Sigmoid colon (tissue), 7 donors: ENCODE data around the gene CTAG1B. TPM values are rescaled to one million over a fixed set of nuclear protein-coding genes. Genes with fewer than 3 reads are reported as not detected.
A peak's percentile ranks its signal among the peaks of the same experiment; 100 is the strongest.
"Not testable (repeated sequence)": the region's sequence is repeated elsewhere in the genome, so short reads cannot be mapped to it uniquely, and the experiment has no call there.

Experiments
- DNase-seq: peaks from one replicate; pipeline ENCODE4 v3.0.0-alpha.2; 2019
- H3K27ac ChIP-seq, 4 donors: fragments of 200-600 bp; sonication (generic); one replicate each; pipeline ENCODE4 v1.5.1; 2016 to 2019; ENCODE audit warnings: mild to moderate bottlenecking in 1 of 4
- H3K27me3 ChIP-seq, 3 donors: fragments of 200-600 bp; sonication (generic); one replicate each; pipeline ENCODE4 v1.5.1; 2019; ENCODE audit warnings: mild to moderate bottlenecking in 1 of 3
- H3K36me3 ChIP-seq, 4 donors: fragments of 200-600 bp; sonication (generic); one replicate each; pipeline ENCODE4 v1.5.1; 2016 to 2019
- H3K4me1 ChIP-seq, 4 donors: fragments of 200-600 bp; sonication (generic); one replicate each; pipeline ENCODE4 v1.5.1; 2017 to 2019
- H3K4me3 ChIP-seq, 4 donors: fragments of 200-600 bp; sonication (generic); one replicate each; pipeline ENCODE4 v1.5.1; 2017 to 2019; ENCODE audit warnings: mild to moderate bottlenecking in 2 of 4, moderate library complexity in 1 of 4
- H3K9me3 ChIP-seq, 4 donors: fragments of 200-600 bp in 3 of 4; sonication (generic) in 3 of 4; one replicate each; pipeline versions ENCODE4 v1.5.1 to v1.6.1; 2013 to 2019
- EP300 ChIP-seq, 4 donors: sonication (generic); formaldehyde crosslinking; IDR thresholded peaks; one replicate each; pipeline ENCODE4 v1.6.1; 2017; ENCODE audit warnings: antibody characterized with exemption in 4 of 4
- POLR2A ChIP-seq, 2 donors: fragments of 450-650 bp; IDR thresholded peaks; one replicate each; pipeline ENCODE4 v1.6.1; 2016; ENCODE audit warnings: antibody characterized with exemption in 2 of 2, mild to moderate bottlenecking in 2 of 2, moderate library complexity in 2 of 2
- POLR2AphosphoS5 ChIP-seq, 4 donors: sonication (generic); formaldehyde crosslinking; IDR thresholded peaks; one replicate each; pipeline ENCODE4 v1.6.1; 2017; ENCODE audit warnings: antibody characterized with exemption in 4 of 4
- WGBS, 2 donors: extraction: QIAGEN DNeasy Blood & Tissue Kit; methylation state at CpG; one replicate each; pipeline ENCODE4 v1.1.7; 2013; 5-methylcytosine and 5-hydroxymethylcytosine counted together
- intact Hi-C: fragments of 100-400 bp; cut with DNase I; formaldehyde crosslinking; loops from one replicate; pipeline ENCODE4 v1.15.1; 2023
- polyA plus RNA-seq, 3 donors: library from polyadenylated mRNA; stranded (reverse); fragments of 200-250 nt; gene quantifications; one replicate each; pipeline ENCODE4 v1.2.3, GENCODE V29; 2013
- total RNA-seq, 4 donors: library from RNA; depleted of rRNA; stranded (reverse); fragments of >200 nt; gene quantifications; one replicate each; pipeline ENCODE4 v1.1.0, GENCODE V29; 2016
- TF ChIP-seq, protein P1 (sequence below), 4 experiments: fragments of 450-650 bp in 3 of 4; fragments of 200-600 bp in 1 of 4; IDR thresholded peaks; one replicate each; pipeline ENCODE4 v1.5.1; 2016 to 2019; ENCODE audit warnings: antibody characterized with exemption in 4 of 4, mild to moderate bottlenecking in 3 of 4, moderate library complexity in 2 of 4
- donor health status: healthy with polysubstance abuse.
- donor health status: Bipolar disorder and iron deficiency.
- donor health status: healthy.

The CTAG1B gene
- total and polyA plus RNA-seq, 7 donors = not detected

DNA sequence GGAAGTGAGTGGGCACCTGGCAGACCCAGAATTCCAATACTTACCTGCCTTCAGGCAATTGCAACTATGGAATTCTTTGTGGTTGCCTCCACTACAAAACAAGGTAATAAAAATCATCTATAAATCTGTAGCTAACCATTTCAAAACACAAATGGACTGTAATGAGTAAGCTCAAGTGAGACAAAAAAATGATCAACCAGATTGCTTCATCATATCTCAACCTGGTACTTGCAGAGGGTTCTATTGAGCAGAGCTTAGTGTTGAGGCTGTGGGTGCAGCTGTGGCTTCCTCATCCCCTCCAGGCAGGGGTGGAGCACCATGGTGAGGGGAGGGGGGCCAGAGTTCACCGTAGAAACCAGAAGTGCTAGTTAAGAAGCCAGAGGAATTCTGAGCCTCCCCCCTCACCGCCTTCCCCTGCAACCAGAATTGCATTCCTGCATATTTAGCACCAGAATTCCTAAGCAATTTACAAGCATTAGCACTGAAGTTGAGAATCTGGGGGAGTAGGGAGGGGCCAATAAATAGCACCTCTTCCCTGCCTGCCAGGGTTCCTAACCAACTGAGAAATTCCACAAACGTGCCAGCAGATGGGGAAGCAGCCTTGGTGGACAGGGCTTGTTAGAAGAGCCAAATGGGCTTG, 22.7 kb downstream of the CTAG1B start:
- TF ChIP-seq EP300 (IDR thresholded peaks at IDR 0.05) = no peak
- no peak for TF ChIP-seq POLR2AphosphoS5 (IDR thresholded peaks at IDR 0.05)
- no peak for TF ChIP-seq POLR2A (IDR thresholded peaks at IDR 0.05)
- no peak for DNase-seq
- Histone ChIP-seq H3K27ac (peak overlapping the region in 1 of 4 donors; percentile 29), H3K9me3 (no peaks in the 10 kb centered on the region), H3K4me1 (peaks cover 0 to 9% (median 3%) of the 10 kb centered on the region in 4 donors), H3K36me3 (no peaks in the 10 kb centered on the region), H3K27me3 (peaks cover 0 to 3% (median 0%) of the 10 kb centered on the region in 3 donors), H3K4me3 (no peak overlapping the region)
- intact Hi-C loops = no loop called here
- WGBS, 2 donors = 9 to 19% methylated on average over 3 of the region's 3 CpGs

DNA sequence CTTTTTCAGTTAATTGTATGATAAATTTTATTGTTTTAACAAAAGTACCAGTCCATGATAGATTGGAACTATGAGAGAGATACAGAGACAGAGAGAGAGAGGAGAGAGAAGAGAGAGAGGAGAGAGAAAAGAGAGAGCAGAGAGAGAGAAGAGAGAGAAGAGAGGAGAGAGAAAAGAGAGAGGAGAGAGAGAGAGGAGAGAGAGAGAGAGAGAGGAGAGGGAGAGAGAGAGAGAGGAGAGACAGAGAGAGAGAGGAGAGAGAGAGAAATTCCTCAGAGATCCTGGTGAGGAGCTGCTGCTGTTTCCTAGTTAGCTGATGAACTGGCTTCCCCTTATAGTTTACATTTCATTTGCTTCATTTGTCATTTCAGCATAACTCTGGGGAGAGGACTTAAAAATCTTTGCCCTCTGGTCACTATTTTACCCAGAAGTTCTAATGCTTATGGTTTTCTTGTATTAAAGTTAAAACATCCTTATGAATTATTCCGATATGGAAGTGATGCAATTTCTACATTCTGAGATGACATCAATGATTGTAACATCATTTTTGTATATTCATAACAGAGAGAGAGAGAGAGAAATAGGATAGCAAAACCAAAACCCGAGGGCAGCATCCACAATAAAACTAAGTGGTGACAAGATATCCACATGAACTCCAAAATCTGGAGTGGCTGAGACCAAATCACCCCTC, 23.4 kb downstream of the CTAG1B start:
- Histone ChIP-seq H3K4me3 (no peak overlapping the region), H3K36me3 (no peaks in the 10 kb centered on the region), H3K27me3 (peaks cover 0 to 3% (median 0%) of the 10 kb centered on the region in 3 donors), H3K4me1 (peaks cover 0 to 9% (median 3%) of the 10 kb centered on the region in 4 donors), H3K27ac (peak overlapping the region in 1 of 4 donors; percentile 29), H3K9me3 (no peaks in the 10 kb centered on the region)
- intact Hi-C loops = no loop called here
- DNase-seq = no peak
- WGBS, 2 donors = 58 to 59% methylated on average over 2 of the region's 2 CpGs
- TF ChIP-seq EP300 (IDR thresholded peaks at IDR 0.05) (no peak), POLR2A (IDR thresholded peaks at IDR 0.05) (no peak), POLR2AphosphoS5 (IDR thresholded peaks at IDR 0.05) (no peak)
- TF ChIP-seq, protein P1, sequence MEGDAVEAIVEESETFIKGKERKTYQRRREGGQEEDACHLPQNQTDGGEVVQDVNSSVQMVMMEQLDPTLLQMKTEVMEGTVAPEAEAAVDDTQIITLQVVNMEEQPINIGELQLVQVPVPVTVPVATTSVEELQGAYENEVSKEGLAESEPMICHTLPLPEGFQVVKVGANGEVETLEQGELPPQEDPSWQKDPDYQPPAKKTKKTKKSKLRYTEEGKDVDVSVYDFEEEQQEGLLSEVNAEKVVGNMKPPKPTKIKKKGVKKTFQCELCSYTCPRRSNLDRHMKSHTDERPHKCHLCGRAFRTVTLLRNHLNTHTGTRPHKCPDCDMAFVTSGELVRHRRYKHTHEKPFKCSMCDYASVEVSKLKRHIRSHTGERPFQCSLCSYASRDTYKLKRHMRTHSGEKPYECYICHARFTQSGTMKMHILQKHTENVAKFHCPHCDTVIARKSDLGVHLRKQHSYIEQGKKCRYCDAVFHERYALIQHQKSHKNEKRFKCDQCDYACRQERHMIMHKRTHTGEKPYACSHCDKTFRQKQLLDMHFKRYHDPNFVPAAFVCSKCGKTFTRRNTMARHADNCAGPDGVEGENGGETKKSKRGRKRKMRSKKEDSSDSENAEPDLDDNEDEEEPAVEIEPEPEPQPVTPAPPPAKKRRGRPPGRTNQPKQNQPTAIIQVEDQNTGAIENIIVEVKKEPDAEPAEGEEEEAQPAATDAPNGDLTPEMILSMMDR (IDR thresholded peaks at IDR 0.05) = no peak

DNA sequence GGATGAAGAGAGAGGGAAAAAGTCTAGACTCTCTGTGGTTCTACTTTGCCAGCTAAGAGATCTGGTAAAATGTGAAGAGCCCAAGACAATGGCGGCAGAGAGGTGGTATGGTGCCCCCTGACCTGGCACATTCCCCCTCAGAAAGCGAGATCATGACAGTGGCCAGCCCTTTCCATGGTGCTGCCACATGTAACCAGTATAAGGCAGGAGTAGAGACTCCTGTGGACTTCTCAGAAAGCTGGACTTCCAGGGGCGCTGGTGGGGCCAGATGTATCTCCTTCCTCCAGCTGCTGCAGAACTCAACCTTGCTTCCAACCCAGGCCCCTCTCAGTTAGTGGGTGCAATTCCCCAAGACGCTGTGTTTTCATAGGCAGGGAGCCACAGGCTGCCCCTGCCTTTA, 24.6 kb downstream of the CTAG1B start:
- H3K27me3 ChIP-seq = no peaks in the 10 kb centered on the region
- H3K27ac ChIP-seq = no peak overlapping the region
- intact Hi-C loops = no loop called here
- 91 to 94% methylated on average over 4 of the region's 4 CpGs for WGBS, 2 donors
- TF ChIP-seq POLR2A (IDR thresholded peaks at IDR 0.05) (no peak), EP300 (IDR thresholded peaks at IDR 0.05) (no peak), POLR2AphosphoS5 (IDR thresholded peaks at IDR 0.05) (no peak)
- peaks cover 0 to 9% (median 3%) of the 10 kb centered on the region in 4 donors for H3K4me1 ChIP-seq
- H3K9me3 ChIP-seq = no peaks in the 10 kb centered on the region
- no peak overlapping the region for H3K4me3 ChIP-seq
- no peak for DNase-seq
- no peaks in the 10 kb centered on the region for H3K36me3 ChIP-seq

DNA sequence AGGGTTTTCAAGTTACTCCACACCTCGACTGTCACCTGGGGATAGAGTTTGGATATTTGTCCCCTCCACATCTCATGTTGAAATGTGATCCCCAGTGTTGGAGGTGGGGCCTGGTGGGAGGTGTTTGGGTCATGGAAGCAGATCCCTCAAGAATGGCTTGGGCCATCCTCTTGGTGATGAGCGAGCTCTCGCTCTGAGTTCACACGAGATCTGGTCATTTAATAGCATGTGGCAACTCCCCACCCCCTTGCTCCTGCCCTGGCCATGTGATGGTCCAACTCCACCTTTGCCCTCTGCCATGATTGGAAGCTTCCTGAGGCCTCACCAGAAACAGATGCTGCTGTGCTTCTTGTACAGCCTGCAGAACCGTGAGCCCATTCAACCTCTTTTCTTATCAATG, 25.9 kb downstream of the CTAG1B start:
- 87 to 89% methylated on average over 5 of the region's 5 CpGs for WGBS, 2 donors

DNA sequence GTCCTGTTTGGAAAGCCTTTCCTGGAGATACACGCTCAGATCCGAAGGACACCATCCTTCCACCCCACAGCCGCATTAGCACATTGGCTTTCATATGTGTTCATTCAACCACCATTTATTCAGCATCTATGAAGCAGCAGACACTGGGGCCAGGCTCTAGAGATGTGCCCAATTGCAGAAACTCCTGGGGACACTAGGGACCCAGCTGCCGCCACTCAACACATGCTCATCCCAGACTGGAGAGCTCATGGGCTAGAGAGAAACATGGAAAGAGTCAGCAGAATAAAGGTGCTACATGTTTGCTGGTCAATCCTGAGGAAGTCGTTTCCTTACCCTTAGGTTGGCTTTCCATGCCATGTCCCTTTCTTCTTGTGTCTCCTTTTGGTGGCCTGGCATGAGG, 26.6 kb downstream of the CTAG1B start:
- WGBS, 2 donors = 94 to 95% methylated on average over 5 of the region's 5 CpGs
- no peak overlapping the region for H3K27ac ChIP-seq
- intact Hi-C loops = no loop called here
- TF ChIP-seq, protein P1 (IDR thresholded peaks at IDR 0.05) = no peak
- no peak for TF ChIP-seq POLR2A (IDR thresholded peaks at IDR 0.05)
- TF ChIP-seq POLR2AphosphoS5 (IDR thresholded peaks at IDR 0.05) = no peak
- TF ChIP-seq EP300 (IDR thresholded peaks at IDR 0.05) = no peak
- no peak overlapping the region for H3K4me3 ChIP-seq
- H3K36me3 ChIP-seq = no peaks in the 10 kb centered on the region
- H3K4me1 ChIP-seq = peaks cover 0 to 9% (median 3%) of the 10 kb centered on the region in 4 donors
- no peaks in the 10 kb centered on the region for H3K9me3 ChIP-seq
- no peaks in the 10 kb centered on the region for H3K27me3 ChIP-seq
- no peak for DNase-seq

More for the DNA sequence above, 25.9 kb downstream of the CTAG1B start:
- no peaks in the 10 kb centered on the region for H3K27me3 ChIP-seq
- DNase-seq = no peak
- H3K36me3 ChIP-seq = no peaks in the 10 kb centered on the region
- no peaks in the 10 kb centered on the region for H3K9me3 ChIP-seq
- peaks cover 0 to 9% (median 3%) of the 10 kb centered on the region in 4 donors for H3K4me1 ChIP-seq
- intact Hi-C loops = no loop called here
- no peak overlapping the region for H3K27ac ChIP-seq
- no peak overlapping the region for H3K4me3 ChIP-seq
- TF ChIP-seq EP300 (IDR thresholded peaks at IDR 0.05) (no peak), POLR2AphosphoS5 (IDR thresholded peaks at IDR 0.05) (no peak), POLR2A (IDR thresholded peaks at IDR 0.05) (no peak)
- TF ChIP-seq, protein P1 (IDR thresholded peaks at IDR 0.05) = no peak

DNA sequence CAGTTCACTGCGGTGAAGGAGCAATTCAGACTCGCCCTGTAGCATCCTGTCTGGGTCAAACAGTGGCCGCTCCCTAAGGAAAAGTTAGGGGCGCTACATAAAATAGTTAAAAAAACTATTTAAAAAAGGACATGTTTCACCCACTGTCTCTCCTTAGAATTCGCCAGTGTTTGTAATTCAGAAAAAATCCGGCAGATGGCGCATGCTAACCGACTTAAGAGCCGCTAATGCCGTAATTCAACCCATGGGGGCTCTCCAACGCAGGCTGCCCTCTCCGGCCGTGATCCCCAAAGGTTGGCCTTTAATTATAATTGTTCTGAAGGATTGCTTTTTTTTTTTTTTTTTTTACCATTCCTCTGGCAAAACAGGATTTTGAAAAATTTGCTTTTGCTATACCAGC, 28.7 kb downstream of the CTAG1B start:
- H3K27me3 ChIP-seq, DNase-seq, H3K4me1 ChIP-seq, H3K9me3 ChIP-seq, H3K36me3 ChIP-seq, H3K27ac ChIP-seq, intact Hi-C loops, H3K4me3 ChIP-seq: not testable (repeated sequence)
- no CpG with 5 or more reads among the region's 13 CpGs for WGBS, 2 donors

DNA sequence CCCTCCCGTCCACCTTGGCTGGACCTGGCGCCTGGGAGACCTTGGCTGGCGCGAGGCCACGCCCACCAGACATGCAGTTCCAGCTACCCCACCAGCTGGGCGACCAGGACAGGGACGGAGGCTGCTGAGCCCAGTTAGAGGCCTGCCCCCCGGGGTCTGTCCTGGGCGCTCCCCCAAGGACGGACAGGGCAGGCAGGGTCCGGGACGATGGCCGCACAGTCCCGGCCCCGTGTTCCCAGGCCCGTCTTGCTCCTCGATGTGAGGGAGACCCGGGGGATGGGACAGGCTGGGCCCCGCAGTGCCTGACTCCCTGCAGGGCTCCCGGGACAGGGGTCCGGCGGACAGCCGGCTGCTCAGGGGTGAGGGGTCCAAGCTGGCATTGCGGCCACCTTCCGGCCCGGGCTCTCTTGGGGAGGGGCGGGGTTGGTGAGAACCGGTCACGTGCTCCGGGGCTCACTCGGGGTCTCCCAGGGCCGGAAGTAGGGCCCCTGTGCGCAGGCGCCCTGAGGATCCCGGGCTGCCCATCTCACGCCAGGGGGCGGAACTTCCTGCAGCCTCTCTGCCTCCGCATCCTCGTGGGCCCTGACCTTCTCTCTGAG, 34.4 kb downstream of the CTAG1B start, which contains the start of gene CTAG1A:
Gene CTAG1A, plus strand, starts transcription at position 549 of the 599 bp plus-strand sequence. CDS start 74 bp downstream, outside the sequence.
- H3K9me3 ChIP-seq, intact Hi-C loops, H3K4me3 ChIP-seq, H3K36me3 ChIP-seq, H3K4me1 ChIP-seq, H3K27me3 ChIP-seq, H3K27ac ChIP-seq, DNase-seq: not testable (repeated sequence)
- WGBS, 2 donors = no CpG with 5 or more reads among the region's 39 CpGs

DNA sequence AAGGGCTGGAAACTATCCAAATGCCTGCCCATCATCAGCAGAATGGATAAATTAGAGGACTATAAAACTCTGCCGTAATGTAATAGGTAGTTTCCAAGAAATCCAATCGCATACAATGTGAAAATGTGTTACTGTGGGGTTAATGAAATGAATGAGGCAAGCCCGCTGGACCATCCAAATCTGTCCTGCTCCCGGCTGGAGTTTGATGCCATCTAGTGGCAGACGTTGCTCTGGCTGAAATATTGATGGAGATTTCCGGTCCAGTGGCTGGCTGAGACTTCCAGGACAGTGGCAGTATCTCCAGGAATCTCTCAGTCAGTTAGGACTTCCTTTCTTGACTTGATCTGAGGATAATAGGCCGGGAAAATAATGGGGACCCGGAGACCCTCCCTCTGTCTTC, 36.1 kb downstream of the CTAG1B start:
- H3K4me3 ChIP-seq, intact Hi-C loops, H3K4me1 ChIP-seq, H3K27ac ChIP-seq, H3K36me3 ChIP-seq, H3K9me3 ChIP-seq, DNase-seq, H3K27me3 ChIP-seq: not testable (repeated sequence)
- WGBS, 2 donors = no CpG with 5 or more reads among the region's 8 CpGs
